PC-3 (cell line): ENCODE measurements around the gene BAHD1. TPM values are rescaled to one million over a fixed set of nuclear protein-coding genes. Genes with fewer than 3 reads are reported as not detected.

Experiments
- ATAC-seq: fragments of 200-7000 bp; cut with Tn5 transposase; 2 replicates; pipeline ENCODE4 v1.9.1; 2020; ENCODE audit warnings: mild to moderate bottlenecking, moderate library complexity
- BruUV-seq: library from RNA; stranded (reverse); fragments of 400-500 nt; replicated peaks from 2 replicates; lab custom pipeline; 2021; lab: Mats Ljungman, UMichigan
- CTCF ChIA-PET: fragments of 300-600 bp; sonication (Branson Sonifier 250); formaldehyde crosslinking; loops from one replicate; lab custom pipeline; 2022; ENCODE audit warnings: antibody characterized with exemption; lab: Charles Lee
- POLR2A ChIA-PET: fragments of 300-600 bp; sonication (Branson Sonifier 250); formaldehyde crosslinking; loops from one replicate; lab custom pipeline; 2022; ENCODE audit warnings: antibody characterized with exemption; ENCODE audit not compliant: unreplicated experiment; lab: Charles Lee
- DNase-seq: peaks from one replicate; pipeline ENCODE4 v3.0.0-alpha.2; 2015
- H2AFZ ChIP-seq: fragments of 300-600 bp; sonication (generic); 2 replicates; pipeline ENCODE4 v1.6.0; 2016; ENCODE audit warnings: antibody characterized with exemption, low read length
- H3F3A ChIP-seq: fragments of 300-600 bp; sonication (generic); one replicate; pipeline ENCODE4 v1.6.0; 2017; ENCODE audit warnings: antibody characterized with exemption, low read length, control low read depth, mild to moderate bottlenecking; ENCODE audit not compliant: unreplicated experiment
- H3K27ac ChIP-seq: fragments of 300-600 bp; sonication (generic); 2 replicates; pipeline ENCODE4 v1.5.1; 2016; ENCODE audit warnings: mild to moderate bottlenecking, low read length
- H3K27me3 ChIP-seq: fragments of 300-600 bp; sonication (generic); 2 replicates; pipeline ENCODE4 v1.6.1; 2016; ENCODE audit warnings: low read length, mixed read lengths
- H3K36me3 ChIP-seq: fragments of 300-600 bp; sonication (generic); 2 replicates; pipeline ENCODE4 v1.6.1; 2016; ENCODE audit warnings: low read depth, mixed run types, low read length, mixed read lengths
- H3K4me1 ChIP-seq: fragments of 300-600 bp; sonication (generic); 2 replicates; pipeline ENCODE4 v1.5.1; 2016; ENCODE audit warnings: low read length; ENCODE audit not compliant: insufficient read depth
- H3K4me2 ChIP-seq: fragments of 300-600 bp; sonication (generic); 2 replicates; pipeline ENCODE4 v1.6.0; 2016; ENCODE audit warnings: low read length
- H3K4me3 ChIP-seq: fragments of 300-600 bp; sonication (generic); 2 replicates; pipeline ENCODE4 v1.5.1; 2016; ENCODE audit warnings: mild to moderate bottlenecking, low read length, mixed read lengths
- H3K79me2 ChIP-seq: fragments of 300-600 bp; sonication (generic); 2 replicates; pipeline ENCODE4 v1.6.1; 2017; ENCODE audit warnings: low read length, mixed read lengths
- H3K9ac ChIP-seq: fragments of 300-600 bp; sonication (generic); 2 replicates; pipeline ENCODE4 v1.6.0; 2016; ENCODE audit warnings: mild to moderate bottlenecking, low read length
- H3K9me2 ChIP-seq: fragments of 300-600 bp; sonication (generic); replicated peaks from 2 replicates; pipeline ENCODE4 v1.6.1; 2016; ENCODE audit warnings: mixed run types, low read length, mixed read lengths
- H3K9me3 ChIP-seq: fragments of 300-600 bp; sonication (generic); 2 replicates; pipeline ENCODE4 v1.6.1; 2016; ENCODE audit warnings: low read length, mixed read lengths
- H4K20me1 ChIP-seq: fragments of 300-600 bp; sonication (generic); 2 replicates; pipeline ENCODE4 v1.6.1; 2016; ENCODE audit warnings: low read length, mixed read lengths
- EZH2 ChIP-seq: fragments of 300-600 bp; sonication (generic); IDR thresholded peaks from one replicate; pipeline ENCODE4 v1.6.1; 2017; ENCODE audit warnings: antibody characterized with exemption, mild to moderate bottlenecking, low read length; ENCODE audit not compliant: unreplicated experiment
- EZH2phosphoT487 ChIP-seq: fragments of 300-600 bp; sonication (generic); IDR thresholded peaks from 2 replicates; pipeline ENCODE4 v1.6.1; 2018; ENCODE audit warnings: mild to moderate bottlenecking, antibody characterized with exemption, low read length, borderline replicate concordance
- intact Hi-C: fragments of 100-400 bp; cut with micrococcal nuclease; formaldehyde crosslinking; loops from 2 replicates; pipeline ENCODE4 v1.9.0; 2023
- total RNA-seq: library from RNA; depleted of rRNA; stranded (reverse); fragments of >200 nt; gene quantifications from 2 replicates; pipeline ENCODE4 v1.2.3, GENCODE V29; 2014
- TF ChIP-seq, protein P1 (sequence below): fragments of 300-600 bp; sonication (generic); conservative IDR thresholded peaks from 2 replicates; pipeline ENCODE4 v1.5.1; 2017; ENCODE audit warnings: antibody characterized with exemption, low read depth, mild to moderate bottlenecking, low read length

BAHD1 gene
- total RNA-seq, 1 experiment from 2014 or later = 18.8 TPM

DNA sequence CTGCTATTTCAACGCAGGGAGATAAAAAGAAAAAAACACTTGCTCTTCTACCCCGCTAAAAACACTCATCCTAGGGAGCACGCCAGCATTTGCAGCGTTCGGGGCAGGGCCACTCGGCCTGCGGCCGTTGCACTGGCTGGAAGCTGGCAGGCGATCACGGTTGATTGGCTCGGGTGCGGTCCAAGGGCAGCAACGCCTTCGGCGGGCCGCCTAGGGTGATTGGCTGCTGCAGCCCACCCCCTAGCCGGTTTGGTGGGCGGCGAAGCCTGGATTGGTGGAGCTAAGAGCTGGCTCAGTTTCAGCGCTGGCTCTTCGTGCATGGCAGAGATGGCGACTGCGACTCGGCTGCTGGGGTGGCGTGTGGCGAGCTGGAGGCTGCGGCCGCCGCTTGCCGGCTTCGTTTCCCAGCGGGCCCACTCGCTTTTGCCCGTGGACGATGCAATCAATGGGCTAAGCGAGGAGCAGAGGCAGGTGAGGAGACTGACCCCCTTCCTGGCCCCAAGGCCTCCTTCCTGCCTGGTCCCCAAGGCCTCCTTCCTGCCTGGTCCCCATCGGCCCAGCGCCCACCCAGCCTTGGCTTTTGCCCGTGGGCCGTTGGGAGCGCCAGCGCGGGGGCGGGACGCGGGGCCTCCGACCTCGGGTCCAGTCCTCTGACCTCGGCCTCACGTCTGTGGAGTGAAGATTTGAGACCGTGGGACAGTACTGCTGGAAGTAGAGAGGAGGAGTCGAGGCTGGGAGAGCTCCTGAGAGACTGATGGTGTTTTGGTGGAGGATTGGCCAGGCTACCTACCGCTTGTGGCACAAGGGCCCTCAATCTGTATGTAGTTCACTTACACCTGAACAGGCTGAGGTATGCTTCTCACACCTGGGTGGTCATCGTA lies 35.0 kb upstream of the BAHD1 start, which contains the start of gene IVD:
Gene IVD (plus strand): TSS at position 295 of the 881 bp plus-strand sequence. CDS start 33 bp downstream, at position 328.
- peak within 1 kb of the TSS; percentile 93 for H3K4me2 ChIP-seq
- DNase-seq (peak; percentile 98), ATAC-seq (peak; percentile 98)
- peaks cover 21% of the 10 kb centered on the region for H3K4me1 ChIP-seq
- no TSS peak for BruUV-seq
- ChIA-PET POLR2A (interaction anchor here (0.6 to 1.0 kb wide), 5 partner anchors 23 to 159 kb away, joined by 3 to 5 read pairs (median 4); partner anchors contain the start of genes CCDC32 and KNSTRN), CTCF (interaction anchor here (0.5 kb wide), 1 partner anchor 15 kb away, joined by 3 read pairs; no protein-coding TSS in a partner anchor)
- intact Hi-C loops = loop anchor here (1.0 to 5.0 kb wide), 2 partner anchors 23 to 63 kb away; partner anchors contain the start of genes CCDC9B and KNSTRN
- no peaks in the 10 kb centered on the region for H3K9me2 ChIP-seq
- no peaks in the 10 kb centered on the region for H4K20me1 ChIP-seq
- TF ChIP-seq EZH2 (no peak), EZH2phosphoT487 (no peak)
- no peaks in the 10 kb centered on the region for H3K9me3 ChIP-seq
- peak within 1 kb of the TSS; percentile 81 for H2AFZ ChIP-seq
- no peaks in the 10 kb centered on the region for H3K27me3 ChIP-seq
- peak within 1 kb of the TSS; percentile 91 for H3K9ac ChIP-seq
- H3K27ac ChIP-seq = peak within 1 kb of the TSS; percentile 55
- peak within 1 kb of the TSS; percentile 92 for H3K4me3 ChIP-seq
- no peaks in the 10 kb centered on the region for H3F3A ChIP-seq
- peaks cover 11% of the 10 kb centered on the region for H3K36me3 ChIP-seq
- H3K79me2 ChIP-seq = peaks cover 33% of the 10 kb centered on the region

DNA sequence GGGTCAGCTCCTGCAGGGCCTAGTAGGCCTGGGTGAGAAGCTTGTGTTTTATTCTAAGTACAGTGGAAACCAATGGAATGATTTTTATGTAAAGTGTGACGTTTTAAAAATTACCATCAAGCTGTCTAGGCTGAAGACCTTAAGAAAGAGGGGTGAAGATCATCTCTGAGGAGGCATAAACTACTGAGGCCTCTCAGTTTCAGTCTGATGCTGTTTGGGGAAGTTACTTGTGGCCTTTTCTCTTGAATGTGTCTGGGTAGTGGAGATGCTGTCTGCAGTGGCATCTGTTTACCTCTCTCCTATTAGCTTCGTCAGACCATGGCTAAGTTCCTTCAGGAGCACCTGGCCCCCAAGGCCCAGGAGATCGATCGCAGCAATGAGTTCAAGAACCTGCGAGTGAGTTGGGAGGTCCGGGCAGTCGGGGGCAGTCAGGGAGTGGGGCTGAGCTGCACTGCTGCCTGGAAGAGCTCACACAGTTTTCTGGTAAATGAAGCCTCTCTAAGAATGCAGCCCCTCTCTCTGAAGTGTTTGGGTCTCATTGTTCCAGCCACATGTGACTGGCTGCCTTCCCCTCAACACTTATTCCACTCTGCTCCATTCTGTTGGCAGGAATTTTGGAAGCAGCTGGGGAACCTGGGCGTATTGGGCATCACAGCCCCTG lies 33.3 kb upstream of the BAHD1 start:
- Histone ChIP-seq H4K20me1 (no peaks in the 10 kb centered on the region), H3K4me2 (peak overlapping the region; percentile 93), H3K79me2 (peaks cover 33% of the 10 kb centered on the region), H2AFZ (no peak overlapping the region), H3K4me1 (peaks cover 21% of the 10 kb centered on the region), H3K9me3 (no peaks in the 10 kb centered on the region), H3K27ac (no peak overlapping the region), H3K27me3 (no peaks in the 10 kb centered on the region), H3K9me2 (no peaks in the 10 kb centered on the region), H3K36me3 (peaks cover 21% of the 10 kb centered on the region), H3K9ac (no peak overlapping the region), H3K4me3 (peak overlapping the region; percentile 92), H3F3A (no peaks in the 10 kb centered on the region)
- no peak for DNase-seq
- intact Hi-C loops = loop anchor here (5.0 kb wide), 1 partner anchor 65 kb away; the partner anchor contains the start of gene CCDC9B
- no peak for ATAC-seq
- CTCF ChIA-PET = interaction anchor here (0.6 kb wide), 1 partner anchor 15 kb away, joined by 6 read pairs; no protein-coding TSS in a partner anchor
- TF ChIP-seq, protein P1, sequence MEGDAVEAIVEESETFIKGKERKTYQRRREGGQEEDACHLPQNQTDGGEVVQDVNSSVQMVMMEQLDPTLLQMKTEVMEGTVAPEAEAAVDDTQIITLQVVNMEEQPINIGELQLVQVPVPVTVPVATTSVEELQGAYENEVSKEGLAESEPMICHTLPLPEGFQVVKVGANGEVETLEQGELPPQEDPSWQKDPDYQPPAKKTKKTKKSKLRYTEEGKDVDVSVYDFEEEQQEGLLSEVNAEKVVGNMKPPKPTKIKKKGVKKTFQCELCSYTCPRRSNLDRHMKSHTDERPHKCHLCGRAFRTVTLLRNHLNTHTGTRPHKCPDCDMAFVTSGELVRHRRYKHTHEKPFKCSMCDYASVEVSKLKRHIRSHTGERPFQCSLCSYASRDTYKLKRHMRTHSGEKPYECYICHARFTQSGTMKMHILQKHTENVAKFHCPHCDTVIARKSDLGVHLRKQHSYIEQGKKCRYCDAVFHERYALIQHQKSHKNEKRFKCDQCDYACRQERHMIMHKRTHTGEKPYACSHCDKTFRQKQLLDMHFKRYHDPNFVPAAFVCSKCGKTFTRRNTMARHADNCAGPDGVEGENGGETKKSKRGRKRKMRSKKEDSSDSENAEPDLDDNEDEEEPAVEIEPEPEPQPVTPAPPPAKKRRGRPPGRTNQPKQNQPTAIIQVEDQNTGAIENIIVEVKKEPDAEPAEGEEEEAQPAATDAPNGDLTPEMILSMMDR = no peak
- TF ChIP-seq EZH2phosphoT487 = no peak
- TF ChIP-seq EZH2 = no peak
- no TSS peak for BruUV-seq
- POLR2A ChIA-PET = interaction anchor here (0.6 kb wide), 1 partner anchor 42 kb away, joined by 3 read pairs; no protein-coding TSS in a partner anchor

DNA sequence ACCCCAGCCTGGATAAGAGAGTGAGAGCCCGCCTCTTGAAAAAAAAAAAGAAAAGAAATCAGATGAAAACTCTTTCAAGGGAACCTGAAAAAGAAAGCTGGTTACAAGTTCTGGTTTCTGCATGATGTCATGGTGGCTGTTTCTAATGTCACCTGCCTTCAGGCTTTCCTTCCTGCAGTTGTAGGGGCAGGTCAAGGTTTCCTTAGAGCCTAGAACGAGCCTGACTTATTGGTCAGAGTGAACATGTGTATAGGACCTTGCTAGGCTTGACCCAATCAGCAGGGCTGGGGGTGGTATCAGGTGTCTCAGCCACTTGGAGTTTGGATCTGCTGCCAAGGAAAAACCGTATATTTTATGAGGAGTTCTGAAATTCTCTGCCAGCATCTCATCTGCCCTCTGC lies 31.4 kb upstream of the BAHD1 start:
- H3K9me3 ChIP-seq = no peaks in the 10 kb centered on the region
- TF ChIP-seq, protein P1 = no peak
- TF ChIP-seq EZH2 = no peak
- TF ChIP-seq EZH2phosphoT487 = no peak
- no peak overlapping the region for H3K9ac ChIP-seq
- POLR2A ChIA-PET = interaction anchor here (0.6 kb wide), 1 partner anchor 65 kb away, joined by 7 read pairs; no protein-coding TSS in a partner anchor
- peaks cover 33% of the 10 kb centered on the region for H3K36me3 ChIP-seq
- BruUV-seq = no TSS peak
- intact Hi-C loops = loop anchor here (5.0 kb wide), 1 partner anchor 67 kb away; the partner anchor contains the start of gene CCDC9B
- H3K27me3 ChIP-seq = no peaks in the 10 kb centered on the region
- no peak overlapping the region for H3K27ac ChIP-seq
- H3K4me2 ChIP-seq = no peak overlapping the region
- no peaks in the 10 kb centered on the region for H3K9me2 ChIP-seq
- peak; percentile 33 for DNase-seq
- CTCF ChIA-PET = interaction anchor here (0.6 kb wide), 1 partner anchor 129 kb away, joined by 3 read pairs; no protein-coding TSS in a partner anchor
- H4K20me1 ChIP-seq = no peaks in the 10 kb centered on the region
- H3K4me3 ChIP-seq = no peak overlapping the region
- H3K79me2 ChIP-seq = peaks cover 33% of the 10 kb centered on the region
- no peaks in the 10 kb centered on the region for H3F3A ChIP-seq
- peak; percentile 2; the same call in 1 of the 2 replicates for ATAC-seq
- H3K4me1 ChIP-seq = peaks cover 21% of the 10 kb centered on the region
- no peak overlapping the region for H2AFZ ChIP-seq
